Ishikawa (cell line): Measurements from ENCODE around the gene SYNPO2L.

Experiments used
- CEBPB ChIP-seq: IDR thresholded peaks from 2 replicates; pipeline ENCODE4 v1.6.1; 2012
- CREB1 ChIP-seq: IDR thresholded peaks from 2 replicates; pipeline ENCODE4 v1.6.1; 2012; ENCODE audit warnings: low read depth
- EGR1 ChIP-seq: IDR thresholded peaks from 2 replicates; pipeline ENCODE4 v1.6.1; 2012
- EP300 ChIP-seq: IDR thresholded peaks from 2 replicates; pipeline ENCODE4 v1.6.1; 2012; ENCODE audit warnings: borderline replicate concordance
- FOXM1 ChIP-seq: IDR thresholded peaks from 2 replicates; pipeline ENCODE4 v1.6.1; 2012; ENCODE audit warnings: low read depth, borderline replicate concordance
- NFIC ChIP-seq: IDR thresholded peaks from 2 replicates; pipeline ENCODE4 v1.6.1; 2012
- RAD21 ChIP-seq: IDR thresholded peaks from 2 replicates; pipeline ENCODE4 v1.6.1; 2012; ENCODE audit warnings: low read depth
- TAF1 ChIP-seq: IDR thresholded peaks from 2 replicates; pipeline ENCODE4 v1.6.1; 2012; ENCODE audit warnings: low read depth, mild to moderate bottlenecking
- TCF12 ChIP-seq: IDR thresholded peaks from 2 replicates; pipeline ENCODE4 v1.6.1; 2012; ENCODE audit warnings: low read depth
- TEAD4 ChIP-seq: IDR thresholded peaks from 2 replicates; pipeline ENCODE4 v1.6.1; 2012
- YY1 ChIP-seq: IDR thresholded peaks from 2 replicates; pipeline ENCODE4 v1.6.1; 2012; ENCODE audit warnings: low read depth
- ZBTB7A ChIP-seq: IDR thresholded peaks from 2 replicates; pipeline ENCODE4 v1.6.1; 2012; ENCODE audit warnings: low read depth
- TF ChIP-seq, protein P1 (sequence below): IDR thresholded peaks from 2 replicates; pipeline ENCODE4 v1.6.1; 2012
- TF ChIP-seq, protein P2 (sequence below): IDR thresholded peaks from 2 replicates; pipeline ENCODE4 v1.6.1; 2012; ENCODE audit warnings: low read depth, mild to moderate bottlenecking
- TF ChIP-seq, protein P3 (sequence below): IDR thresholded peaks from 2 replicates; pipeline ENCODE4 v1.6.1; 2012

Gene SYNPO2L

DNA sequence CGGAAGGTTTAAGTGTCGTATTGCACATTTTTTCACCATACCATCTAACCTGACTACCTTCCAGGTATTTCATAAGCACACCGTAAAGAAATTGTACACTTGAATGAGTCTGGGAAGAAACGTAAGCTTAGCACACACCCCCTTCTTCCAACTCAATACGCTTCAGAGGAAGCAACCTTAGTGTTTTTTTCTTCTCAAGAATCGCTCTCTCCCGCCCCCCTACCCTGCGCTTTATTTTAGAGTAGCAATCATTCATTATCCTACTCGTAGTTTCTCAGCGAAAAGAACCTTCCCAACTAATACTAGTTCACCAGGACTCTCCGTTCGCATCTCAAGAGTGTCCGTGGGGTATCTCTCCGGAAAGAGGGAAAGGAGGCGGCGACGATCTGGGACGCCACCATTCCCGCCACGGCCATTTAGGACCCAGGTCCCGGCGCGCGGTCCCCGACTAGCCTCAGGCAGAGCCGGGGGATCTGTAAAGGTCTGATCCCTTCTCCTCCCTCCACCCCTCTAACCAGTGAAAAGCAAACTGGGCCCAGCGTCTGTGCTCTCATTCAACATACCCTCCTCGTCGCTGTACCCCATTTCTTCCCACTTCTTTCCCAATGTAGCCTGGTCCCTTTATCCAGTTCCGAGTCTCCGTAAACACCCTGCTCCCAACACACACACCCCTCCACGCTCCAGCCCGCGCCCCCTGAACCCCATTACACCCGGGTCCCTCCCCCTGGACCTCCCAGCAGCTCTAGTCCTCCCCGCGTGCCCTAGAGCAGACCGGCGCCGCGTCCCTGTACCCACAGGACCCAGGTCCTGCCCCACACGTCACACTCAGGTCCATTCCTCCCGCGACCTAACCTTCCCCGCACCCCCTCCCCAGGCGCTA, 30.6 kb downstream of the SYNPO2L start:
- TF ChIP-seq TCF12 (0 out of 2 replicates have a peak, but pooled peaks have one; percentile 49), EGR1 (no peak), CREB1 (0 out of 2 replicates have a peak, but pooled peaks have one; percentile 41), NFIC (0 out of 2 replicates have a peak, but pooled peaks have one; percentile 9), ZBTB7A (0 out of 2 replicates have a peak, but pooled peaks have one; percentile 66), RAD21 (peak; percentile 22), FOXM1 (no peak), TEAD4 (peak; percentile 88), YY1 (peak; percentile 71), EP300 (peak; percentile 66; the same call in 1 of the 2 replicates), CEBPB (peak; percentile 93), TAF1 (peak; percentile 52; the same call in 1 of the 2 replicates)
- TF ChIP-seq, protein P1, sequence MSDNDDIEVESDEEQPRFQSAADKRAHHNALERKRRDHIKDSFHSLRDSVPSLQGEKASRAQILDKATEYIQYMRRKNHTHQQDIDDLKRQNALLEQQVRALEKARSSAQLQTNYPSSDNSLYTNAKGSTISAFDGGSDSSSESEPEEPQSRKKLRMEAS = peak; percentile 29; the same call in 1 of the 2 replicates
- TF ChIP-seq, protein P2, sequence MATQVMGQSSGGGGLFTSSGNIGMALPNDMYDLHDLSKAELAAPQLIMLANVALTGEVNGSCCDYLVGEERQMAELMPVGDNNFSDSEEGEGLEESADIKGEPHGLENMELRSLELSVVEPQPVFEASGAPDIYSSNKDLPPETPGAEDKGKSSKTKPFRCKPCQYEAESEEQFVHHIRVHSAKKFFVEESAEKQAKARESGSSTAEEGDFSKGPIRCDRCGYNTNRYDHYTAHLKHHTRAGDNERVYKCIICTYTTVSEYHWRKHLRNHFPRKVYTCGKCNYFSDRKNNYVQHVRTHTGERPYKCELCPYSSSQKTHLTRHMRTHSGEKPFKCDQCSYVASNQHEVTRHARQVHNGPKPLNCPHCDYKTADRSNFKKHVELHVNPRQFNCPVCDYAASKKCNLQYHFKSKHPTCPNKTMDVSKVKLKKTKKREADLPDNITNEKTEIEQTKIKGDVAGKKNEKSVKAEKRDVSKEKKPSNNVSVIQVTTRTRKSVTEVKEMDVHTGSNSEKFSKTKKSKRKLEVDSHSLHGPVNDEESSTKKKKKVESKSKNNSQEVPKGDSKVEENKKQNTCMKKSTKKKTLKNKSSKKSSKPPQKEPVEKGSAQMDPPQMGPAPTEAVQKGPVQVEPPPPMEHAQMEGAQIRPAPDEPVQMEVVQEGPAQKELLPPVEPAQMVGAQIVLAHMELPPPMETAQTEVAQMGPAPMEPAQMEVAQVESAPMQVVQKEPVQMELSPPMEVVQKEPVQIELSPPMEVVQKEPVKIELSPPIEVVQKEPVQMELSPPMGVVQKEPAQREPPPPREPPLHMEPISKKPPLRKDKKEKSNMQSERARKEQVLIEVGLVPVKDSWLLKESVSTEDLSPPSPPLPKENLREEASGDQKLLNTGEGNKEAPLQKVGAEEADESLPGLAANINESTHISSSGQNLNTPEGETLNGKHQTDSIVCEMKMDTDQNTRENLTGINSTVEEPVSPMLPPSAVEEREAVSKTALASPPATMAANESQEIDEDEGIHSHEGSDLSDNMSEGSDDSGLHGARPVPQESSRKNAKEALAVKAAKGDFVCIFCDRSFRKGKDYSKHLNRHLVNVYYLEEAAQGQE = no peak
- TF ChIP-seq, protein P3, sequence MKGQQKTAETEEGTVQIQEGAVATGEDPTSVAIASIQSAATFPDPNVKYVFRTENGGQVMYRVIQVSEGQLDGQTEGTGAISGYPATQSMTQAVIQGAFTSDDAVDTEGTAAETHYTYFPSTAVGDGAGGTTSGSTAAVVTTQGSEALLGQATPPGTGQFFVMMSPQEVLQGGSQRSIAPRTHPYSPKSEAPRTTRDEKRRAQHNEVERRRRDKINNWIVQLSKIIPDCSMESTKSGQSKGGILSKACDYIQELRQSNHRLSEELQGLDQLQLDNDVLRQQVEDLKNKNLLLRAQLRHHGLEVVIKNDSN = no peak

DNA sequence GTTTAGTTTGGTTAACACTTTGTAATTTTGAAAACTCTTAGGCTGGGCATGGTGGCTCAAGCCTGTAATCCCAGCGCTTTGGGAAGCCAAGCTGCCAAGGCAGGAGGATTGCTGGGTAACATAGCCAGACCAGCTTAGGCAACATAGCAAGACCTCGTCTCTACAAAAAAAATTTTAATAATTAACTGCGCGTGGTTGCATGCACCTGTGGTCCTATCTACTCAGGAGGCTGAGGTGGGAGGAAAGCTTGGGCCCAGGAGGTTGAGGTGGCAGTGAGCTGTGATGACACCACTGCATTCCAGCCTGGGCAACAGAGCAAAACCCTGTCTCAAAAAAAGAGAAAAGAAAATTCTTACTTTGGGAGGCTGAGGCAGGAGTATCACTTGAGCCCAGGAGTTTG, 32.8 kb downstream of the SYNPO2L start:
- TF ChIP-seq NFIC = no peak

DNA sequence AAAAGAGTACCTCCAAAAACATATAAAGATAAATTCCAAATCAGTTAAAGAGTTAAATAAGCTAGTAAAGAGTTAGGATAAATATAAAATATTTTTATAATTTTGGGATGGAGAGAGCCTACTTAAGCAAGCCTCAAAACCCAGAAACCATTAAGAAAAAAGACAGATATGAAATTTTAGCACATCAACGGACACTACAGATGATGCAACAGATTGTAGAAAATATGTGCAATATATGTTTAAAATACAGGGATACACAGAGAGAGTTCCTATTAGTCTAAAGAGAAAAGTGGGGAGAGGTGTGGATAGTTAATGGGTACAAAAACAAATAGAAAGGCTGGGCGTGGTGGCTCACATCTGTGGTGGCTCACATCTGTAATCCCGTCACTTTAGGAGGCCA, 41.1 kb downstream of the SYNPO2L start:
- no peak for TF ChIP-seq EGR1
- no peak for TF ChIP-seq RAD21
- no peak for TF ChIP-seq TEAD4
- TF ChIP-seq CREB1 = no peak
- no peak for TF ChIP-seq TCF12
- TF ChIP-seq CEBPB = no peak
- TF ChIP-seq ZBTB7A = no peak
- TF ChIP-seq FOXM1 = no peak
- TF ChIP-seq, protein P2 = no peak

DNA sequence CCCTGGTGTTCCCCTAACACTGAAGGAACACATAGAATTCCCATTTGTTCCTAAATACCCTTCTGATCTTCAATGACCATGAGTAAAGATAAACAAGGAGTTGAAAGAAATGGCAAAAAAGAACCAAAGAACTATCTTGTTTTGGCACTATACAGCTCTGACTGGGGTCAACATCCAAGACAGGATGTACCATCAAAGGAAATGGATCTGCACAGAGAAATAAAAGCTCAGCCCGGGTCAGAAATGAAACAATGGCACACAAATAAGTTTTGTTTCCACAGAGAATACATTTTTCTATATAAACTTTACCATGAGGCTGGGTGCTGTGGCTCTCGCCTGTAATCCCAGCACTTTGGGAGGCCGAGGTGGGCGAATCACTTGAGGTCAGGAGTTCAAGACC, 46.7 kb downstream of the SYNPO2L start:
- TF ChIP-seq, protein P1 = no peak
- no peak for TF ChIP-seq TAF1
- no peak for TF ChIP-seq TCF12
- no peak for TF ChIP-seq EP300
- no peak for TF ChIP-seq YY1

DNA sequence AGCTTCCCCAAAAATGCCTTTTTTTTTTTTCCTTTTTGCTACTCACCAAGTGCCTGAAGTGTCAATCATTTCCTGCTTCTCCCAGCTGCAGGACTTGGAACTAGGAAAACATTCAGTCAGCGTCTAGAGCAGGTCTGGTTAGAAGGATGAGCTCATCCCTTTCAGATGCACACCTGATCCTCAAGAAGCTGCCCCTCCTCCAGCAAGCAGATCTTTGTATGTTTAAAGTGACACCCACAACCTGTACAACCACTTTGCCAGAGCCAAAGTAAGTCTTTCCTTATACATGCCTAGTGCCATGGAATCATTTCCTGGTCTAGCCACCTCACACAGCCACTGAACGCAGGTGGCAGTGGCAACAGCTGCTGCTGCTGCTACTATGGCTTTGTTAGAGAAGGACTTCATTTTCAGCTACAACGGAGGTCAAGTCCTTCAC, 54.3 kb downstream of the SYNPO2L start:
- TF ChIP-seq TCF12 = peak; percentile 89
- peak; percentile 33; the same call in 1 of the 2 replicates for TF ChIP-seq TEAD4
- TF ChIP-seq ZBTB7A = no peak
- TF ChIP-seq, protein P1 = peak; percentile 79
- TF ChIP-seq YY1 = peak; percentile 43; the same call in 1 of the 2 replicates
- TF ChIP-seq EGR1 = no peak
- TF ChIP-seq TAF1 = no peak
- peak; percentile 66 for TF ChIP-seq NFIC
- TF ChIP-seq EP300 = peak; percentile 66; the same call in 1 of the 2 replicates
- TF ChIP-seq FOXM1 = no peak
- peak; percentile 38; the same call in 1 of the 2 replicates for TF ChIP-seq CEBPB
- TF ChIP-seq, protein P2 = no peak
- TF ChIP-seq, protein P3 = peak; percentile 66
- no peak for TF ChIP-seq CREB1
- TF ChIP-seq RAD21 = peak; percentile 33; the same call in 1 of the 2 replicates
